ENCODE results near the gene KANSL1. TPM values are rescaled to one million over a fixed set of nuclear protein-coding genes. Genes with fewer than 3 reads are reported as not detected.

KANSL1 gene
- total RNA-seq, 1 donor from 2014 or later: 94.5 TPM

- Histone ChIP-seq H3K36me3 (ENCODE audit: control insufficient read depth in 3 of 3, insufficient read depth in 3 of 3, low read length in 3 of 3) (peaks cover 12 to 23% (median 19%) of the 10 kb centered on the region in 3 donors), H3K9ac (ENCODE audit: low read depth in 1 of 3, low read length in 3 of 3) (no peak overlapping the region), H3K27ac (ENCODE audit: low read depth, low read length) (no peak overlapping the region), H3K9me3 (ENCODE audit: control insufficient read depth in 3 of 3, low read length in 3 of 3) (no peaks in the 10 kb centered on the region), H3K4me3 (ENCODE audit: low read length in 3 of 3) (no peak overlapping the region), H3K27me3 (ENCODE audit: control insufficient read depth in 3 of 3, insufficient read depth in 3 of 3, low read length in 3 of 3) (no peaks in the 10 kb centered on the region), H3K4me1 (ENCODE audit: control insufficient read depth in 3 of 3, insufficient read depth in 3 of 3, low read length in 3 of 3) (peaks cover 9 to 16% (median 15%) of the 10 kb centered on the region in 3 donors)
These were observed 145.8 kb downstream of the KANSL1 start for GRCh38 chr17:46047398-46047797.

- no peak overlapping the region for H3K27ac ChIP-seq (ENCODE audit: low read depth, low read length)
- no peak overlapping the region for H3K9ac ChIP-seq (ENCODE audit: low read depth in 1 of 3, low read length in 3 of 3)
- H3K9me3 ChIP-seq (ENCODE audit: control insufficient read depth in 3 of 3, low read length in 3 of 3): no peaks in the 10 kb centered on the region
- H3K36me3 ChIP-seq (ENCODE audit: control insufficient read depth in 3 of 3, insufficient read depth in 3 of 3, low read length in 3 of 3): peaks cover 12 to 23% (median 19%) of the 10 kb centered on the region in 3 donors
- no peak overlapping the region for H3K4me3 ChIP-seq (ENCODE audit: low read length in 3 of 3)
- H3K4me1 ChIP-seq (ENCODE audit: control insufficient read depth in 3 of 3, insufficient read depth in 3 of 3, low read length in 3 of 3): peaks cover 9 to 16% (median 15%) of the 10 kb centered on the region in 3 donors
- H3K27me3 ChIP-seq (ENCODE audit: control insufficient read depth in 3 of 3, insufficient read depth in 3 of 3, low read length in 3 of 3): no peaks in the 10 kb centered on the region
These were observed 146.3 kb downstream of the KANSL1 start for GRCh38 chr17:46046957-46047356.

- H3K36me3 ChIP-seq (ENCODE audit: control insufficient read depth in 3 of 3, insufficient read depth in 3 of 3, low read length in 3 of 3): peaks cover 12 to 21% (median 19%) of the 10 kb centered on the region in 3 donors
- peaks cover 9 to 16% (median 15%) of the 10 kb centered on the region in 3 donors for H3K4me1 ChIP-seq (ENCODE audit: control insufficient read depth in 3 of 3, insufficient read depth in 3 of 3, low read length in 3 of 3)
- H3K27ac ChIP-seq (ENCODE audit: low read depth, low read length): peak overlapping the region; percentile 19
- H3K9ac ChIP-seq (ENCODE audit: low read depth in 1 of 3, low read length in 3 of 3): no peak overlapping the region
- no peaks in the 10 kb centered on the region for H3K27me3 ChIP-seq (ENCODE audit: control insufficient read depth in 3 of 3, insufficient read depth in 3 of 3, low read length in 3 of 3)
- no peaks in the 10 kb centered on the region for H3K9me3 ChIP-seq (ENCODE audit: control insufficient read depth in 3 of 3, low read length in 3 of 3)
- no peak overlapping the region for H3K4me3 ChIP-seq (ENCODE audit: low read length in 3 of 3)
These were observed 147.6 kb downstream of the KANSL1 start for GRCh38 chr17:46045639-46046038.

- peak overlapping the region; percentile 6 for H3K27ac ChIP-seq (ENCODE audit: low read depth, low read length)
- peaks cover 6 to 15% (median 13%) of the 10 kb centered on the region in 3 donors for H3K36me3 ChIP-seq (ENCODE audit: control insufficient read depth in 3 of 3, insufficient read depth in 3 of 3, low read length in 3 of 3)
- H3K9me3 ChIP-seq (ENCODE audit: control insufficient read depth in 3 of 3, low read length in 3 of 3): no peaks in the 10 kb centered on the region
- H3K27me3 ChIP-seq (ENCODE audit: control insufficient read depth in 3 of 3, insufficient read depth in 3 of 3, low read length in 3 of 3): no peaks in the 10 kb centered on the region
- H3K4me3 ChIP-seq (ENCODE audit: low read length in 3 of 3): no peak overlapping the region
- H3K9ac ChIP-seq (ENCODE audit: low read depth in 1 of 3, low read length in 3 of 3): no peak overlapping the region
- H3K4me1 ChIP-seq (ENCODE audit: control insufficient read depth in 3 of 3, insufficient read depth in 3 of 3, low read length in 3 of 3): peaks cover 12 to 18% (median 17%) of the 10 kb centered on the region in 3 donors
These were observed 148.2 kb downstream of the KANSL1 start for GRCh38 chr17:46044989-46045388.

GRCh38 chr17:46044286-46044928, 148.8 kb downstream of the KANSL1 start:
- Histone ChIP-seq H3K4me3 (ENCODE audit: low read length in 3 of 3) (no peak overlapping the region), H3K36me3 (ENCODE audit: control insufficient read depth in 3 of 3, insufficient read depth in 3 of 3, low read length in 3 of 3) (peaks cover 6 to 14% (median 8%) of the 10 kb centered on the region in 3 donors), H3K27ac (ENCODE audit: low read depth, low read length) (peak overlapping the region; percentile 26), H3K4me1 (ENCODE audit: control insufficient read depth in 3 of 3, insufficient read depth in 3 of 3, low read length in 3 of 3) (peaks cover 18 to 24% (median 22%) of the 10 kb centered on the region in 3 donors), H3K9me3 (ENCODE audit: control insufficient read depth in 3 of 3, low read length in 3 of 3) (no peaks in the 10 kb centered on the region), H3K9ac (ENCODE audit: low read depth in 1 of 3, low read length in 3 of 3) (peak overlapping the region in 1 of 3 donors; percentile 9), H3K27me3 (ENCODE audit: control insufficient read depth in 3 of 3, insufficient read depth in 3 of 3, low read length in 3 of 3) (no peaks in the 10 kb centered on the region)

- H3K9me3 ChIP-seq (ENCODE audit: control insufficient read depth in 3 of 3, low read length in 3 of 3): no peaks in the 10 kb centered on the region
- peak overlapping the region; percentile 26 for H3K27ac ChIP-seq (ENCODE audit: low read depth, low read length)
- peaks cover 8 to 20% (median 12%) of the 10 kb centered on the region in 3 donors for H3K36me3 ChIP-seq (ENCODE audit: control insufficient read depth in 3 of 3, insufficient read depth in 3 of 3, low read length in 3 of 3)
- peaks cover 26 to 32% (median 30%) of the 10 kb centered on the region in 3 donors for H3K4me1 ChIP-seq (ENCODE audit: control insufficient read depth in 3 of 3, insufficient read depth in 3 of 3, low read length in 3 of 3)
- H3K27me3 ChIP-seq (ENCODE audit: control insufficient read depth in 3 of 3, insufficient read depth in 3 of 3, low read length in 3 of 3): no peaks in the 10 kb centered on the region
- no peak overlapping the region for H3K9ac ChIP-seq (ENCODE audit: low read depth in 1 of 3, low read length in 3 of 3)
- no peak overlapping the region for H3K4me3 ChIP-seq (ENCODE audit: low read length in 3 of 3)
These were observed 149.6 kb downstream of the KANSL1 start for GRCh38 chr17:46043606-46044005.

- Histone ChIP-seq H3K4me1 (ENCODE audit: control insufficient read depth in 3 of 3, insufficient read depth in 3 of 3, low read length in 3 of 3) (peaks cover 32 to 38% (median 36%) of the 10 kb centered on the region in 3 donors), H3K27ac (ENCODE audit: low read depth, low read length) (peak overlapping the region; percentile 26), H3K9ac (ENCODE audit: low read depth in 1 of 3, low read length in 3 of 3) (no peak overlapping the region), H3K4me3 (ENCODE audit: low read length in 3 of 3) (no peak overlapping the region), H3K36me3 (ENCODE audit: control insufficient read depth in 3 of 3, insufficient read depth in 3 of 3, low read length in 3 of 3) (peaks cover 15 to 25% (median 19%) of the 10 kb centered on the region in 3 donors), H3K27me3 (ENCODE audit: control insufficient read depth in 3 of 3, insufficient read depth in 3 of 3, low read length in 3 of 3) (no peaks in the 10 kb centered on the region), H3K9me3 (ENCODE audit: control insufficient read depth in 3 of 3, low read length in 3 of 3) (no peaks in the 10 kb centered on the region)
These were observed 150.3 kb downstream of the KANSL1 start for GRCh38 chr17:46042925-46043324.

- no peaks in the 10 kb centered on the region for H3K9me3 ChIP-seq (ENCODE audit: control insufficient read depth in 3 of 3, low read length in 3 of 3)
- H3K4me3 ChIP-seq (ENCODE audit: low read length in 3 of 3): no peak overlapping the region
- H3K36me3 ChIP-seq (ENCODE audit: control insufficient read depth in 3 of 3, insufficient read depth in 3 of 3, low read length in 3 of 3): peaks cover 21 to 28% (median 24%) of the 10 kb centered on the region in 3 donors
- H3K27me3 ChIP-seq (ENCODE audit: control insufficient read depth in 3 of 3, insufficient read depth in 3 of 3, low read length in 3 of 3): no peaks in the 10 kb centered on the region
- no peak overlapping the region for H3K27ac ChIP-seq (ENCODE audit: low read depth, low read length)
- H3K9ac ChIP-seq (ENCODE audit: low read depth in 1 of 3, low read length in 3 of 3): no peak overlapping the region
- peaks cover 34 to 39% (median 38%) of the 10 kb centered on the region in 3 donors for H3K4me1 ChIP-seq (ENCODE audit: control insufficient read depth in 3 of 3, insufficient read depth in 3 of 3, low read length in 3 of 3)
These were observed 151.0 kb downstream of the KANSL1 start for GRCh38 chr17:46042246-46042645.

GRCh38 chr17:46039592-46040186, 153.5 kb downstream of the KANSL1 start:
- H3K27me3 ChIP-seq (ENCODE audit: control insufficient read depth in 3 of 3, insufficient read depth in 3 of 3, low read length in 3 of 3): no peaks in the 10 kb centered on the region
- no peaks in the 10 kb centered on the region for H3K9me3 ChIP-seq (ENCODE audit: control insufficient read depth in 3 of 3, low read length in 3 of 3)
- peaks cover 35 to 45% (median 44%) of the 10 kb centered on the region in 3 donors for H3K4me1 ChIP-seq (ENCODE audit: control insufficient read depth in 3 of 3, insufficient read depth in 3 of 3, low read length in 3 of 3)
- H3K36me3 ChIP-seq (ENCODE audit: control insufficient read depth in 3 of 3, insufficient read depth in 3 of 3, low read length in 3 of 3): peaks cover 22 to 40% (median 24%) of the 10 kb centered on the region in 3 donors
- no peak overlapping the region for H3K4me3 ChIP-seq (ENCODE audit: low read length in 3 of 3)
- H3K27ac ChIP-seq (ENCODE audit: low read depth, low read length): peak overlapping the region; percentile 46
- no peak overlapping the region for H3K9ac ChIP-seq (ENCODE audit: low read depth in 1 of 3, low read length in 3 of 3)

- Histone ChIP-seq H3K4me1 (ENCODE audit: control insufficient read depth in 3 of 3, insufficient read depth in 3 of 3, low read length in 3 of 3) (peaks cover 28 to 42% (median 41%) of the 10 kb centered on the region in 3 donors), H3K4me3 (ENCODE audit: low read length in 3 of 3) (no peak overlapping the region), H3K36me3 (ENCODE audit: control insufficient read depth in 3 of 3, insufficient read depth in 3 of 3, low read length in 3 of 3) (peaks cover 24 to 46% (median 30%) of the 10 kb centered on the region in 3 donors), H3K9ac (ENCODE audit: low read depth in 1 of 3, low read length in 3 of 3) (no peak overlapping the region), H3K27me3 (ENCODE audit: control insufficient read depth in 3 of 3, insufficient read depth in 3 of 3, low read length in 3 of 3) (no peaks in the 10 kb centered on the region), H3K9me3 (ENCODE audit: control insufficient read depth in 3 of 3, low read length in 3 of 3) (no peaks in the 10 kb centered on the region), H3K27ac (ENCODE audit: low read depth, low read length) (peak overlapping the region; percentile 46)
These were observed 154.3 kb downstream of the KANSL1 start for GRCh38 chr17:46038937-46039336.

Data from skeletal muscle tissue (tissue), 4 donors.